Activated gamma-delta T cell (primary cell): ENCODE measurements around the gene LAPTM5.

Experiments used
- DNase-seq: peaks from one replicate; lab custom pipeline; 2025; lab: John Stamatoyannopoulos, UW

Gene LAPTM5

GRCh38 chr1:30787266-30787665 is 29.7 kb upstream of the LAPTM5 start:
- no peak for DNase-seq

- DNase-seq = no peak
These were observed 28.9 kb upstream of the LAPTM5 start for GRCh38 chr1:30786264-30786991.

GRCh38 chr1:30785714-30786113 is 28.1 kb upstream of the LAPTM5 start:
- no peak for DNase-seq

- DNase-seq = no peak
These were observed 27.6 kb upstream of the LAPTM5 start for GRCh38 chr1:30785181-30785580.

- DNase-seq = no peak
These were observed 25.8 kb upstream of the LAPTM5 start for GRCh38 chr1:30783256-30783915.

GRCh38 chr1:30782361-30783255 is 25.0 kb upstream of the LAPTM5 start:
- DNase-seq = no peak

GRCh38 chr1:30781906-30782305 is 24.3 kb upstream of the LAPTM5 start:
- DNase-seq = no peak

GRCh38 chr1:30780409-30780808 is 22.8 kb upstream of the LAPTM5 start:
- DNase-seq = no peak

GRCh38 chr1:30779294-30780071 is 21.9 kb upstream of the LAPTM5 start:
- peak; percentile 71 for DNase-seq

GRCh38 chr1:30778979-30779293 is 21.4 kb upstream of the LAPTM5 start:
- DNase-seq = no peak

GRCh38 chr1:30778154-30778978 is 20.8 kb upstream of the LAPTM5 start:
- no peak for DNase-seq

GRCh38 chr1:30777904-30778153 is 20.3 kb upstream of the LAPTM5 start:
- DNase-seq = no peak

- DNase-seq = no peak
These were observed 19.7 kb upstream of the LAPTM5 start for GRCh38 chr1:30777060-30777903.

- no peak for DNase-seq
These were observed 18.8 kb upstream of the LAPTM5 start for GRCh38 chr1:30776097-30777059.

- DNase-seq = no peak
These were observed 17.9 kb upstream of the LAPTM5 start for GRCh38 chr1:30775433-30775975.

GRCh38 chr1:30774550-30775432 is 17.2 kb upstream of the LAPTM5 start:
- DNase-seq = no peak

GRCh38 chr1:30773722-30774358 is 16.3 kb upstream of the LAPTM5 start:
- DNase-seq = no peak
